22Rv1 (cell line): ENCODE data around the gene CCT6B.

Source experiments
- CTCF ChIP-seq: fragments of 450-650 bp; IDR thresholded peaks from 2 replicates; pipeline ENCODE4 v1.5.1; 2017; ENCODE audit warnings: mild to moderate bottlenecking
- ZFX ChIP-seq: fragments of 450-650 bp; IDR thresholded peaks from 2 replicates; pipeline ENCODE4 v1.6.1; 2017; ENCODE audit warnings: antibody characterized with exemption, borderline replicate concordance

GRCh38 chr17:35003778-35004177, 42.5 kb upstream of the CCT6B start:
- TF ChIP-seq CTCF (no peak), ZFX (no peak)
